Ectodermal cell (in vitro differentiated cells): ENCODE data around the gene ARHGAP15.

Experiments
- H3K27ac ChIP-seq: 2 replicates; pipeline ENCODE4 v1.7.0; 2013; ENCODE audit warnings: mild to moderate bottlenecking, low read depth, low read length; ENCODE audit not compliant: insufficient read depth, poor library complexity, severe bottlenecking
- H3K27me3 ChIP-seq: 2 replicates; pipeline ENCODE4 v1.7.0; 2013; ENCODE audit warnings: mild to moderate bottlenecking, low read length; ENCODE audit not compliant: insufficient read depth, control insufficient read depth, poor library complexity, severe bottlenecking
- H3K36me3 ChIP-seq: one replicate; pipeline ENCODE4 v1.7.0; 2013; ENCODE audit warnings: low read length; ENCODE audit not compliant: control insufficient read depth, insufficient read depth
- H3K4me1 ChIP-seq: one replicate; pipeline ENCODE4 v1.7.0; 2013; ENCODE audit warnings: low read length; ENCODE audit not compliant: control insufficient read depth, insufficient read depth
- H3K4me3 ChIP-seq: 2 replicates; pipeline ENCODE4 v1.7.0; 2013; ENCODE audit warnings: low read depth, low read length, control low read depth; ENCODE audit not compliant: insufficient read depth
- H3K9me3 ChIP-seq: 2 replicates; pipeline ENCODE4 v1.7.0; 2013; ENCODE audit warnings: mild to moderate bottlenecking, low read length, moderate library complexity; ENCODE audit not compliant: control insufficient read depth
- WGBS, 2 experiments: methylation state at CpG; one replicate each; pipeline ENCODE4 v1.1.7; 2013; ENCODE audit warnings: missing lambda C conversion rate in 2 of 2; 5-methylcytosine and 5-hydroxymethylcytosine counted together

Gene ARHGAP15

DNA sequence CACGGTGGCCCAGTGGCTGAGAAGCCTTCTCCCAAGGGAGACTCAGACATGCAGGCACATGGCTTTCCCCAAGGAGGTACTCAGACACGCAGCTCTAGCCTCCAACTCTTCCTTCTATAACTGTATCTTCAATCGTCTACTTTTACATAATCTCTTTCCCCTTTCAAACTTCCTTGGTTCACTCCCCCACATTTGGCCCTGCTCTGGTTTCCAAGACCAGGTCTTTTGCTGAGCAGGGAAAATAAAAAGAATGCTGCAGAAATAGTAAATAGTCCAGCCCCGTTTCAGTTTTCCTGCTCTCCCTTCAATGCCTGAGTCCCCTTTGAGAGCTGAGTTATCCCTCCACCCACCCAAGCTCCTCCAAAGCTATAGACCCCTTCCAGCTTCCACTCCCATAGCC lies 635.0 kb downstream of the ARHGAP15 start:
- WGBS, 2 experiments, result 76% methylated on average over 4 of the region's 4 CpGs
- H3K27me3 ChIP-seq, result no peaks in the 10 kb centered on the region

DNA sequence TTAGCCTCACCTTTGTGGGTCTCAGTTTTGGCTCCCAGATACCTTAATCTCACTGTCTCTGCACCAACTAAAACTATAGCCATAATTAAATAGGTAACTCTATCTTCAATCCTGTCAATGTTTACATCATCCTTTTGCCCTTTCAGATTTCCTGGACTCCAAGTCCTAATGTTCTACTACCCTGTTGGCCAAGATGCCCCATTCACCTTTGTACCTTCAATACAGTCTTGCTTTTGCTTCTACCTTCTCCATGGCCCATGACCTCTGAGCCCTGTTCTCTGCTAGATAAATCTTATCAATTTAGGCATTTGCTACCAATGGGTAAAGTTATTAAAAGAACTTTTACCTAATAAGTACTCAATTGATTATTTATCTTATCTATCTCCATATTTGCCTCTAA lies 635.5 kb downstream of the ARHGAP15 start:
- no peaks in the 10 kb centered on the region for H3K36me3 ChIP-seq
- H3K27me3 ChIP-seq, result no peaks in the 10 kb centered on the region
- H3K27ac ChIP-seq, result no peak overlapping the region
- no peaks in the 10 kb centered on the region for H3K4me1 ChIP-seq
- no peak overlapping the region for H3K4me3 ChIP-seq
- H3K9me3 ChIP-seq, result no peaks in the 10 kb centered on the region

More for the DNA sequence above, 635.0 kb downstream of the ARHGAP15 start:
- Histone ChIP-seq H3K4me3 (no peak overlapping the region), H3K36me3 (no peaks in the 10 kb centered on the region), H3K4me1 (no peaks in the 10 kb centered on the region), H3K27ac (no peak overlapping the region), H3K9me3 (no peaks in the 10 kb centered on the region)

DNA sequence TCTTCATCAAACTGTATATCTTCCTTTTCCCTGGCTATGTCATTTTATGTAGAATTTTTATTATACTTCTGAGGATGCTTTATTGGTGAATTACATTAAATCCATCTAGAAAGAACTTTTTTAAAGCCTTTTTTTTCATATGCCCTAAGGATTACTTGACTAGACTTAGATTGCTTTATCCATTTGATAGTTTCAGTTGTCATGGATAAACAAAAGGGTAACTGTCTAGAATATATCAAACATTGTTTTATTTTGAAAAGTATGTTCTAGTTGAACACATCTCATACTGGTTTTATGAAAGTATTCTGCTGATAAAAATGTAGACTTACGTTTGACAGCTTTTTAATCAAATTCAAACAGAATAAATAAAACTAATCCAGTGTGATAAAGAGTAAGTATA lies 639.8 kb downstream of the ARHGAP15 start:
- no peaks in the 10 kb centered on the region for H3K36me3 ChIP-seq
- H3K27me3 ChIP-seq, result no peaks in the 10 kb centered on the region
- no CpG with 5 or more reads among the region's 1 CpG for WGBS, 2 experiments
- H3K27ac ChIP-seq, result no peak overlapping the region
- H3K9me3 ChIP-seq, result no peaks in the 10 kb centered on the region
- H3K4me3 ChIP-seq, result no peak overlapping the region
- H3K4me1 ChIP-seq, result no peaks in the 10 kb centered on the region

DNA sequence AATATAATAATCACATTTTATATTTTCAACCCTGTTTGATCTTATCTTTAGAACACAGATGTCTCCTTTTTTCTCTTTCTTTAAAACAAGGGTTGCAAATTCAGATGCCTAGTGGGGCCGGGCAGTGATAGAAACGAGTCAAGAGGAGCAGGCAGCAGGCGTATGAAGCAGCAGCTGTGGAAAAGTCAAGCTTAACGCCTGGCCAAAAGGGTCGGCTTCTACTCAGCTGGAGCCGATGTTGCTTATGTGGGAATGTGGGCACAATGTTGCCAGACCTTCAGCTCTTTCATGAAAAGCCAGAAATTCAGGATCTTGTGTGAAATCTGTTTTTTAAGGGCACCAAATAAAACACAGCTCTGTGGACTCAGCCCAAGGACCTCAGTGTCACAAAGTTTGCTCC lies 642.7 kb downstream of the ARHGAP15 start:
- no peaks in the 10 kb centered on the region for H3K36me3 ChIP-seq
- 71 to 78% methylated on average over 6 of the region's 6 CpGs for WGBS, 2 experiments
- no peak overlapping the region for H3K4me3 ChIP-seq
- H3K9me3 ChIP-seq, result no peaks in the 10 kb centered on the region
- no peak overlapping the region for H3K27ac ChIP-seq
- no peaks in the 10 kb centered on the region for H3K27me3 ChIP-seq
- no peaks in the 10 kb centered on the region for H3K4me1 ChIP-seq

DNA sequence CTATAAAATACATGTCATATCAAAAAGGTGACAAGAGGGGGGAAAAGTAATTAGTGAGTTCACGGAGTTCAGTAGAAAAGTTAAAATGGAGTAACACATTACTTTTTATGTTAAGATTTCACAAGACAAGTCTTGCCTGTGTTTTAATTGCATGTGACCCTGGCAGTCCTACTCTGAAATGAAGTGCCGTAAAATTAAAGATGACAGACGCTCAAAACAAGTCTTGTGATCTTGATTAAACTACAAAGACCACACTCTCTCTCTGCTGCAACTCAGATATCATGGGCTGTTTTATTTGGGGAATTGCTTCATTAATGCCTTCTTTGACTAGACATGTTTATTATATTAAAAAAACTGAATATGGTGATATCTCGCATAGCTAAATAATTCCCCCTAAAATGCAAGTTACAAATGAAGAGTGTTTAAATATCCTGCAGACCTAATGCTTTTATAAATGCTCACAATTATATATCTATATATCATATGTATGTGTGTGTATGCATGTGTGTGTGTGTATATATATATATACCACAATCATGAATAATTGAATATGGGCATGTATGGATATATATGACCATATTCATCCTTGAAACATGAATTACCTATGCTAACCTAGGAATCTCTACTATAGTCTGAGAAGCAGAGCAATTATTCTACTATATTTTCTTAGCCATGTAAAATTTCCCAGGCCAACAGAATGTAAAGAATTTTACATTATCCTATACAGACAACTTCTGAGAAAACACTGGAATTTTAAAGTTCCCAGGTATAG lies 647.5 kb downstream of the ARHGAP15 start:
- 92 to 99% methylated on average over 2 to 3 of the region's 4 CpGs for WGBS, 2 experiments
- no peaks in the 10 kb centered on the region for H3K9me3 ChIP-seq

DNA sequence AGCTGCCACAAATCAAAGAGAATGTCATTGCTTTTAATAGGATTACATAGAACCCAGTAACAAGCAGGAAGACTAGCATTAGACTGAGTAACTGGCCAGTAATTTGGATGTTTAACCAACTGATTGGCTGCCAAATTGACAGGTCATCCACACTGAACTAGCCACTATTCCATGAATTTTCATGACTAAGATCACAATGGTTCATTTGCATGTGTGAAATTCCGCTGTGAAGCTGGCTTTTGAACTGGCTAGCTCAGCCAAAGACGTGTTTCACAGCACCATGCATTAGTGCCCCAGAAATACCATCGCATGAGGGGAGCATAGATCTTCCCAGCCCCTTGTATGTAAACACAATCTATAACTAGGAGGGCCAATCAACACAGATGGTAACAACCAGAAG lies 649.8 kb downstream of the ARHGAP15 start:
- Histone ChIP-seq H3K4me1 (no peaks in the 10 kb centered on the region), H3K4me3 (no peak overlapping the region), H3K27ac (no peak overlapping the region), H3K27me3 (no peaks in the 10 kb centered on the region), H3K36me3 (no peaks in the 10 kb centered on the region), H3K9me3 (no peaks in the 10 kb centered on the region)
- WGBS, 2 experiments, result 32 to 44% methylated on average over 3 of the region's 3 CpGs

More for the DNA sequence above, 647.5 kb downstream of the ARHGAP15 start:
- Histone ChIP-seq H3K27ac (no peak overlapping the region), H3K4me1 (no peaks in the 10 kb centered on the region), H3K36me3 (no peaks in the 10 kb centered on the region), H3K4me3 (no peak overlapping the region), H3K27me3 (no peaks in the 10 kb centered on the region)

DNA sequence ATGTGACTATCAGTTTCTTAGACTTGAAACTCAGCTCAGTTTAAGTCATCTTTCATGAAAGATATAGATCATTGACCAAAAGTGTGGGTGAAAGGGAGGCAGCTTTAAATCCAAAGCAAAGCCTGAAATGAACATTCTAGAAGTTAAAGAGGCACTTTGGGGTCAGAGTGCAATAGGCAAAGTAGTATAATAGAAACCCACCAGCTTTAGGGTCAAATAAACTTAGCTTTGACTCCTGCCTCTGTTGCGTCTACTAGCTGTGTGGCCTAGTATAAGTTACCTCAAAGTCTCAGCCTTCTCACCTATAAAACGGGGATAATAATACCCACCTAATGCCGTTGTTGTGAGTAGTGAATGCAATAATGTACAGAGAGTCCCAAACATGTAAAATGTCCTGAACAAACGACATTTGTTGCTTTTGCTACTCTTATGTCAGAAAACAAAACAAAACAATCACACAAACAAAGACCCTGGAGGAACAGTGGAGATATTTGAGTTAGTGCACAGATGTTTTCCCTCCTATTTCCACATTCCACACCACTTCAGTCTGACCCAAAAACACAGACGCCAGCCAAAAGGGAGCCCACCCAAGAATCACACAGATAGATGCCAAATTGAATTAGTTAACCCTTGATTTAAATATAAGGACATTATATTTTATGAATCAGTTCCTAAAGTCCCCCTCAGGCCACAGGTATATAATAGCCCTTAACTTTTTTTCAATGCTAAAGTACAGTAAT lies 657.0 kb downstream of the ARHGAP15 start:
- H3K4me3 ChIP-seq, result no peak overlapping the region
- H3K27me3 ChIP-seq, result no peaks in the 10 kb centered on the region
- H3K4me1 ChIP-seq, result no peaks in the 10 kb centered on the region
- H3K9me3 ChIP-seq, result no peaks in the 10 kb centered on the region
- no peaks in the 10 kb centered on the region for H3K36me3 ChIP-seq
- no peak overlapping the region for H3K27ac ChIP-seq
- WGBS, 2 experiments, result 90 to 94% methylated on average over 5 of the region's 5 CpGs

DNA sequence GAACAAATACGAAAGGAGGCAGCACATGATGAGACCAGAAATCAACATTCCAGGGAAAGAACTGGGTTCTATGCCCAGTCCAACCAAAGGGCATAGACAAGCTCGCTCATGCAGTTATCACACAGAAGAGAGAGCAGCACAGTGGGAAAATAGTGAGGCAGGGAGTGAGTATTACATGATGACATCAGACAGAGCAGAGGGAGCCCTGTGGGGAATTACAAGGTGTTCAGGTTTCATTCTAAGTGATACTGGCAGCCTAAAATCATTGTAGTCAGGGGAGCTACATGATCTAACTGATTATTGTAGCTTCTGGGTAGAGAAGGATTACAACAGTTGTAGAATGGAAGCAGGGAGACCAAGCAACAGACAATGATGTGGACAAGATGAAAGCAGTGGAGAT lies 658.5 kb downstream of the ARHGAP15 start:
- H3K4me1 ChIP-seq, result no peaks in the 10 kb centered on the region
- 94 to 98% methylated on average over 2 of the region's 2 CpGs for WGBS, 2 experiments
- H3K27me3 ChIP-seq, result no peaks in the 10 kb centered on the region
- no peaks in the 10 kb centered on the region for H3K36me3 ChIP-seq
- no peak overlapping the region for H3K4me3 ChIP-seq
- H3K9me3 ChIP-seq, result no peaks in the 10 kb centered on the region
- no peak overlapping the region for H3K27ac ChIP-seq

DNA sequence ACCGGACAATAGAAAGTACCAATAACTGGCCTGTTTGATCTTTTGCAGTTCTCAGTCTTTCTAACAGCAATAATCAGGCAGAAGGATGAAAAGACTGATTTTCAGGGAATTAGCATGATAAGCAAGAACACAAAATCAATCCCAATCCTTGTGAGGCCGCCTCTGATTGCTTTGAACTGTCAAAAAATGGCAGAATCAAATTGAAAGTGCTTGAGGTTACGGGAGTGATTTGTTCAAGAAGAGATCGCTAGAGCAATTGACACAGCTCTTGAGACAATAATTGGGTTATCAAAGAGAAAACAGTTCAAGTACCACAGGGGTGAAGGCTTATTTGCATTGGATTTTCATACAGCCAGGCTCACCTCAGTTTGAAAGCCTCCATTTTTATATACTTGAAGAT lies 663.4 kb downstream of the ARHGAP15 start:
- no peak overlapping the region for H3K27ac ChIP-seq
- H3K36me3 ChIP-seq, result no peaks in the 10 kb centered on the region
- H3K4me3 ChIP-seq, result no peak overlapping the region
- 93 to 94% methylated on average over 4 of the region's 4 CpGs for WGBS, 2 experiments
- no peaks in the 10 kb centered on the region for H3K27me3 ChIP-seq
- peaks cover 3% of the 10 kb centered on the region for H3K4me1 ChIP-seq
- H3K9me3 ChIP-seq, result no peaks in the 10 kb centered on the region

DNA sequence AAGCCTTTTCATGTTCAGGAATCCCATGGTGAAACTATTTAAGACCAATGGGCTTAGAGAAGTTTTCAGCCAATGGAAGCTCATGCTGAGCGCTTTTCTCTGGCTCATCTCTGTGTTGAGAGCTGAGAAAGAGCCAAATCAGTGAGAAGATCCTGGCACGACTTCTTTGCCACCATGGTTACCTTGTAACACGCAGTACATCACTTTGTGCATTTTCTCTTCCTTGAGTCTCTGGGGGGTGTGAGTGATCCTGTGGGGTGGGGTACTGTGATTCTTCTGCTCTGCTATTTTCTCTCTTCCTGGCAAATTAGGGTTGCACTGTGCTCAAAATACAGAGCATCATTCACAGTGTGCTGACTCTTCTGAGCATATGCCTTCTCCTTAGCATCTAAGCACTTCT lies 664.2 kb downstream of the ARHGAP15 start:
- Histone ChIP-seq H3K27ac (no peak overlapping the region), H3K9me3 (no peaks in the 10 kb centered on the region), H3K27me3 (no peaks in the 10 kb centered on the region), H3K4me3 (no peak overlapping the region), H3K4me1 (peaks cover 3% of the 10 kb centered on the region), H3K36me3 (no peaks in the 10 kb centered on the region)
- WGBS, 2 experiments, result 85 to 94% methylated on average over 3 of the region's 3 CpGs
